Activated T-cell treated with anti-CD3 and anti-CD28 coated beads for 24 hours (primary cell): ENCODE data around the gene CCL5.
A peak's percentile ranks its signal among the peaks of the same experiment; 100 is the strongest.

ENCODE experiments used
- DNase-seq: peaks from one replicate; pipeline ENCODE4 v3.0.0-alpha.2; 2020; ENCODE audit warnings: low read depth

Gene CCL5

GRCh38 chr17:35867574-35867973 lies 12.6 kb downstream of the CCL5 start:
- no peak for DNase-seq

- DNase-seq = no peak
Observed at GRCh38 chr17:35866341-35866950, 13.7 kb downstream of the CCL5 start.

GRCh38 chr17:35865412-35866340 lies 14.5 kb downstream of the CCL5 start:
- no peak for DNase-seq

- DNase-seq = no peak
Observed at GRCh38 chr17:35864853-35865252, 15.3 kb downstream of the CCL5 start.

- no peak for DNase-seq
Observed at GRCh38 chr17:35856603-35857002, 23.6 kb downstream of the CCL5 start.

- no peak for DNase-seq
Observed at GRCh38 chr17:35855965-35856364, 24.2 kb downstream of the CCL5 start.

- DNase-seq = peak; percentile 46
Observed at GRCh38 chr17:35849469-35850348, 30.5 kb downstream of the CCL5 start.

GRCh38 chr17:35847633-35848373 lies 32.4 kb downstream of the CCL5 start:
- no peak for DNase-seq

GRCh38 chr17:35847006-35847405 lies 33.2 kb downstream of the CCL5 start:
- DNase-seq = no peak

- no peak for DNase-seq
Observed at GRCh38 chr17:35846055-35846809, 33.9 kb downstream of the CCL5 start.

GRCh38 chr17:35844547-35844946 lies 35.6 kb downstream of the CCL5 start:
- no peak for DNase-seq

GRCh38 chr17:35843698-35844097 lies 36.5 kb downstream of the CCL5 start:
- no peak for DNase-seq

GRCh38 chr17:35842239-35842638 lies 37.9 kb downstream of the CCL5 start:
- DNase-seq = no peak

- no peak for DNase-seq
Observed at GRCh38 chr17:35841505-35841904, 38.7 kb downstream of the CCL5 start.

GRCh38 chr17:35841101-35841500 lies 39.1 kb downstream of the CCL5 start:
- DNase-seq = no peak

- no peak for DNase-seq
Observed at GRCh38 chr17:35825206-35825605, 55.0 kb downstream of the CCL5 start.
